Measurements from ENCODE around the gene ST3GAL3. TPM values are rescaled to one million over a fixed set of nuclear protein-coding genes. Genes with fewer than 3 reads are reported as not detected.

The ST3GAL3 gene
- total RNA-seq, 6 experiments from 2014 or later: 6.4 to 14.2 (median 12.0) TPM

- H3K4me3 ChIP-seq: no peak overlapping the region
- intact Hi-C loops (cut with DNase I): no loop called here
- no peak for TF ChIP-seq POLR2A (IDR thresholded peaks at IDR 0.05)
- TF ChIP-seq CTCF (IDR thresholded peaks at IDR 0.05): no peak
- no peak overlapping the region for H3K27ac ChIP-seq
- no peaks in the 10 kb centered on the region for H3K4me1 ChIP-seq
- ATAC-seq (no peak), DNase-seq (no peak)
- H3K9me3 ChIP-seq: no peaks in the 10 kb centered on the region
- WGBS (ENCODE audit: insufficient coverage, low coverage, low lambda C conversion rate, missing lambda C conversion rate): 81% methylated on average over 7 of the region's 7 CpGs
- H3K36me3 ChIP-seq: peaks cover 0 to 3% (median 0%) of the 10 kb centered on the region in 4 donors
- H3K27me3 ChIP-seq: no peaks in the 10 kb centered on the region
Measured at GRCh38 chr1:43731867-43732531, 24.7 kb downstream of the ST3GAL3 start.

- peaks cover 0 to 3% (median 0%) of the 10 kb centered on the region in 4 donors for H3K36me3 ChIP-seq
- H3K27ac ChIP-seq: no peak overlapping the region
- intact Hi-C loops (cut with DNase I): no loop called here
- H3K27me3 ChIP-seq: no peaks in the 10 kb centered on the region
- peak in 3 of 4 donors; percentile 56 to 90 (median 67) for ATAC-seq
- no peak for DNase-seq
- TF ChIP-seq CTCF (IDR thresholded peaks at IDR 0.05) (no peak), POLR2A (IDR thresholded peaks at IDR 0.05) (no peak)
- H3K4me3 ChIP-seq: no peak overlapping the region
- no peaks in the 10 kb centered on the region for H3K9me3 ChIP-seq
- 48% methylated on average over 2 of the region's 2 CpGs for WGBS (ENCODE audit: insufficient coverage, low coverage, low lambda C conversion rate, missing lambda C conversion rate)
- no peaks in the 10 kb centered on the region for H3K4me1 ChIP-seq
Measured at GRCh38 chr1:43736819-43737218, 29.5 kb downstream of the ST3GAL3 start.

GRCh38 chr1:43742026-43742425 is 34.7 kb downstream of the ST3GAL3 start:
- intact Hi-C loops (cut with DNase I): no loop called here
- 93% methylated on average over 3 of the region's 4 CpGs for WGBS (ENCODE audit: insufficient coverage, low coverage, low lambda C conversion rate, missing lambda C conversion rate)
- DNase-seq (no peak), ATAC-seq (no peak)
- H3K4me1 ChIP-seq: no peaks in the 10 kb centered on the region
- no peak overlapping the region for H3K27ac ChIP-seq
- no peak overlapping the region for H3K4me3 ChIP-seq
- TF ChIP-seq CTCF (IDR thresholded peaks at IDR 0.05): no peak
- TF ChIP-seq POLR2A (IDR thresholded peaks at IDR 0.05): no peak
- no peaks in the 10 kb centered on the region for H3K36me3 ChIP-seq
- H3K9me3 ChIP-seq: no peaks in the 10 kb centered on the region
- no peaks in the 10 kb centered on the region for H3K27me3 ChIP-seq

- no peak for TF ChIP-seq CTCF (IDR thresholded peaks at IDR 0.05)
- TF ChIP-seq POLR2A (IDR thresholded peaks at IDR 0.05): no peak
- 100% methylated on average over 1 of the region's 1 CpG for WGBS (ENCODE audit: insufficient coverage, low coverage, low lambda C conversion rate, missing lambda C conversion rate)
- Histone ChIP-seq H3K36me3 (no peaks in the 10 kb centered on the region), H3K4me1 (no peaks in the 10 kb centered on the region), H3K27me3 (no peaks in the 10 kb centered on the region), H3K4me3 (no peak overlapping the region), H3K27ac (no peak overlapping the region), H3K9me3 (no peaks in the 10 kb centered on the region)
- ATAC-seq: no peak
- intact Hi-C loops (cut with DNase I): no loop called here
- DNase-seq: no peak
Measured at GRCh38 chr1:43743206-43743605, 35.9 kb downstream of the ST3GAL3 start.

Measured in right lobe of liver (tissue), 6 donors.